GM23248 (cell line): ENCODE data around the gene PRKCA. TPM values are rescaled to one million over a fixed set of nuclear protein-coding genes. Genes with fewer than 3 reads are reported as not detected.

Source experiments
- DNase-seq: peaks from one replicate; pipeline ENCODE4 v3.0.0-alpha.2; 2015
- H2AFZ ChIP-seq: fragments of 200-600 bp; sonication (generic); 2 replicates; pipeline ENCODE4 v1.6.1; 2016; ENCODE audit warnings: antibody characterized with exemption
- H3F3A ChIP-seq: fragments of 200-600 bp; sonication (generic); 2 replicates; pipeline ENCODE4 v1.6.1; 2016; ENCODE audit warnings: mild to moderate bottlenecking, antibody characterized with exemption, mixed run types; ENCODE audit not compliant: insufficient read depth
- H3K27ac ChIP-seq: fragments of 200-600 bp; sonication (generic); 2 replicates; pipeline ENCODE4 v1.5.1; 2016; ENCODE audit warnings: mild to moderate bottlenecking
- H3K27me3 ChIP-seq: fragments of 200-600 bp; sonication (generic); replicated peaks from 2 replicates; pipeline ENCODE4 v1.6.1; 2016; ENCODE audit warnings: mild to moderate bottlenecking; ENCODE audit not compliant: insufficient read depth
- H3K36me3 ChIP-seq: fragments of 200-600 bp; sonication (generic); 2 replicates; pipeline ENCODE4 v1.6.1; 2016; ENCODE audit warnings: low read depth, mild to moderate bottlenecking
- H3K4me1 ChIP-seq: fragments of 200-600 bp; sonication (generic); 2 replicates; pipeline ENCODE4 v1.6.1; 2016; ENCODE audit warnings: mild to moderate bottlenecking; ENCODE audit not compliant: insufficient read depth
- H3K4me2 ChIP-seq: fragments of 200-600 bp; sonication (generic); one replicate; pipeline ENCODE4 v1.6.1; 2016; ENCODE audit warnings: mild to moderate bottlenecking; ENCODE audit not compliant: unreplicated experiment
- H3K4me3 ChIP-seq: fragments of 200-600 bp; sonication (generic); 2 replicates; pipeline ENCODE4 v1.5.1; 2016; ENCODE audit warnings: mild to moderate bottlenecking
- H3K79me2 ChIP-seq: fragments of 200-600 bp; sonication (generic); 2 replicates; pipeline ENCODE4 v1.6.1; 2016; ENCODE audit warnings: mild to moderate bottlenecking; ENCODE audit not compliant: insufficient read depth
- H3K9ac ChIP-seq: fragments of 200-600 bp; sonication (generic); 2 replicates; pipeline ENCODE4 v1.6.1; 2016; ENCODE audit warnings: mild to moderate bottlenecking
- H3K9me2 ChIP-seq: fragments of 200-600 bp; sonication (generic); 2 replicates; pipeline ENCODE4 v1.6.1; 2016; ENCODE audit warnings: mixed run types, mild to moderate bottlenecking, moderate library complexity; ENCODE audit not compliant: insufficient read depth
- H3K9me3 ChIP-seq: fragments of 200-600 bp; sonication (generic); one replicate; pipeline ENCODE4 v1.6.1; 2017; ENCODE audit warnings: low read depth
- H4K20me1 ChIP-seq: fragments of 200-600 bp; sonication (generic); 2 replicates; pipeline ENCODE4 v1.6.0; 2016; ENCODE audit not compliant: insufficient read depth
- EZH2 ChIP-seq: fragments of 200-600 bp; sonication (generic); IDR thresholded peaks from 2 replicates; pipeline ENCODE4 v1.6.1; 2018; ENCODE audit warnings: antibody characterized with exemption, mild to moderate bottlenecking; ENCODE audit not compliant: insufficient read depth, poor library complexity, severe bottlenecking
- EZH2phosphoT487 ChIP-seq: fragments of 200-600 bp; sonication (generic); IDR thresholded peaks from 2 replicates; pipeline ENCODE4 v1.6.1; 2018; ENCODE audit warnings: antibody characterized with exemption, moderate library complexity, mild to moderate bottlenecking, low read depth; ENCODE audit not compliant: insufficient read depth
- WGBS, 2 experiments: methylation state at CpG; one replicate each; pipeline ENCODE4 v1.1.6; 2015 to 2017; ENCODE audit warnings: low lambda C conversion rate in 2 of 2, low coverage in 1 of 2; ENCODE audit errors: missing lambda C conversion rate in 2 of 2; 5-methylcytosine and 5-hydroxymethylcytosine counted together
- in situ Hi-C: fragments of 300-500 bp; cut with MboI; formaldehyde crosslinking; loops from 2 replicates; pipeline ENCODE4 v1.15.0; 2020
- polyA plus RNA-seq: library from polyadenylated mRNA; unstranded; fragments of >200 nt; fragmentation: Nextera tagmentation; extraction: Ambion mirVana; gene quantifications from 2 replicates; pipeline ENCODE4 v1.2.1, GENCODE V29; 2016
- total RNA-seq: library from RNA; depleted of rRNA; stranded (reverse); fragments of >200 nt; shearing (Covaris generic); gene quantifications from 2 replicates; pipeline ENCODE4 v1.2.3, GENCODE V29; 2014

The PRKCA gene
- total and polyA plus RNA-seq, 2 experiments from 2014 or later: 17.3 to 28.5 TPM

- Histone ChIP-seq H2AFZ (no peak overlapping the region), H3K9ac (no peak overlapping the region), H3F3A (peaks cover 4% of the 10 kb centered on the region; the same call in 1 of the 2 replicates), H4K20me1 (no peaks in the 10 kb centered on the region), H3K36me3 (no peaks in the 10 kb centered on the region), H3K9me3 (no peaks in the 10 kb centered on the region), H3K4me2 (no peak overlapping the region), H3K9me2 (no peaks in the 10 kb centered on the region), H3K27ac (no peak overlapping the region), H3K4me3 (no peak overlapping the region), H3K27me3 (no peaks in the 10 kb centered on the region), H3K79me2 (peaks cover 64% of the 10 kb centered on the region), H3K4me1 (no peaks in the 10 kb centered on the region)
- 97% methylated on average over 8 of the region's 8 CpGs for WGBS, 2 experiments
- no peak for DNase-seq
- no peak for TF ChIP-seq EZH2phosphoT487
- TF ChIP-seq EZH2: no peak
- in situ Hi-C loops: loop anchor here (10.0 kb wide), 1 partner anchor 58 kb away; no protein-coding TSS in a partner anchor
These were observed 274.6 kb downstream of the PRKCA start for GRCh38 chr17:66577041-66577440.

- in situ Hi-C loops: loop anchor here (10.0 kb wide), 1 partner anchor 56 kb away; no protein-coding TSS in a partner anchor
- no peak overlapping the region for H3K27ac ChIP-seq
- peaks cover 4% of the 10 kb centered on the region; the same call in 1 of the 2 replicates for H4K20me1 ChIP-seq
These were observed 276.5 kb downstream of the PRKCA start for GRCh38 chr17:66578781-66579489.

GRCh38 chr17:66579556-66579955 lies 277.1 kb downstream of the PRKCA start:
- no peaks in the 10 kb centered on the region for H3K9me2 ChIP-seq
- H3F3A ChIP-seq: peaks cover 8% of the 10 kb centered on the region; the same call in 1 of the 2 replicates
- H3K9me3 ChIP-seq: no peaks in the 10 kb centered on the region
- no peak for DNase-seq
- H3K4me3 ChIP-seq: no peak overlapping the region
- H3K27ac ChIP-seq: no peak overlapping the region
- H3K36me3 ChIP-seq: no peaks in the 10 kb centered on the region
- H3K4me2 ChIP-seq: no peak overlapping the region
- no peaks in the 10 kb centered on the region for H3K27me3 ChIP-seq
- 97 to 98% methylated on average over 4 of the region's 4 CpGs for WGBS, 2 experiments
- TF ChIP-seq EZH2 (no peak), EZH2phosphoT487 (no peak)
- no peak overlapping the region for H2AFZ ChIP-seq
- peaks cover 4% of the 10 kb centered on the region; the same call in 1 of the 2 replicates for H4K20me1 ChIP-seq
- no peak overlapping the region for H3K9ac ChIP-seq
- peaks cover 67% of the 10 kb centered on the region for H3K79me2 ChIP-seq
- H3K4me1 ChIP-seq: no peaks in the 10 kb centered on the region
- in situ Hi-C loops: loop anchor here (10.0 kb wide), 1 partner anchor 55 kb away; no protein-coding TSS in a partner anchor

More at GRCh38 chr17:66578781-66579489, 276.5 kb downstream of the PRKCA start:
- Histone ChIP-seq H3K27me3 (no peaks in the 10 kb centered on the region), H3K9me2 (no peaks in the 10 kb centered on the region), H3F3A (peaks cover 8% of the 10 kb centered on the region; the same call in 1 of the 2 replicates), H2AFZ (no peak overlapping the region), H3K36me3 (no peaks in the 10 kb centered on the region), H3K4me1 (no peaks in the 10 kb centered on the region), H3K4me3 (no peak overlapping the region), H3K9me3 (no peaks in the 10 kb centered on the region), H3K4me2 (no peak overlapping the region), H3K9ac (no peak overlapping the region), H3K79me2 (peaks cover 64% of the 10 kb centered on the region)
- no peak for TF ChIP-seq EZH2
- WGBS, 2 experiments: 90 to 94% methylated on average over 22 of the region's 22 CpGs
- no peak for DNase-seq

GRCh38 chr17:66580184-66580955 lies 278.0 kb downstream of the PRKCA start:
- Histone ChIP-seq H3K27ac (no peak overlapping the region), H3K36me3 (no peaks in the 10 kb centered on the region), H3K9me2 (no peaks in the 10 kb centered on the region), H3K79me2 (peaks cover 71% of the 10 kb centered on the region), H3K9me3 (no peaks in the 10 kb centered on the region), H4K20me1 (peaks cover 4% of the 10 kb centered on the region; the same call in 1 of the 2 replicates), H3K27me3 (no peaks in the 10 kb centered on the region), H3K4me3 (no peak overlapping the region), H3K4me1 (no peaks in the 10 kb centered on the region), H2AFZ (no peak overlapping the region), H3F3A (peaks cover 8% of the 10 kb centered on the region; the same call in 1 of the 2 replicates), H3K9ac (no peak overlapping the region), H3K4me2 (no peak overlapping the region)
- WGBS, 2 experiments: 83 to 86% methylated on average over 15 of the region's 15 CpGs
- DNase-seq: no peak
- no peak for TF ChIP-seq EZH2
- TF ChIP-seq EZH2phosphoT487: no peak
- in situ Hi-C loops: no loop called here
